Uterus (tissue), 2 donors: Measurements from ENCODE around the gene STAT4.

ENCODE experiments used
- CTCF ChIP-seq, 4 experiments: fragments of 200-600 bp in 2 of 4; fragments of 450-650 bp in 2 of 4; sonication (generic) in 2 of 4; IDR thresholded peaks; one replicate each; pipeline ENCODE4 v1.5.1; 2016 to 2019; ENCODE audit warnings: antibody characterized with exemption in 4 of 4, mild to moderate bottlenecking in 2 of 4, moderate library complexity in 1 of 4
- POLR2A ChIP-seq, 2 donors: fragments of 450-650 bp; IDR thresholded peaks; one replicate each; pipeline ENCODE4 v1.6.1; 2016; ENCODE audit warnings: antibody characterized with exemption in 2 of 2, mild to moderate bottlenecking in 1 of 2, moderate library complexity in 1 of 2

- TF ChIP-seq CTCF (IDR thresholded peaks at IDR 0.05) (no peak), POLR2A (IDR thresholded peaks at IDR 0.05) (no peak)
Measured at GRCh38 chr2:191012346-191012745, 138.4 kb downstream of the STAT4 start.
